ENCODE measurements around the gene COL4A3. TPM values are rescaled to one million over a fixed set of nuclear protein-coding genes. Genes with fewer than 3 reads are reported as not detected.
"Not testable (repeated sequence)": the region's sequence is repeated elsewhere in the genome, so short reads cannot be mapped to it uniquely, and the experiment has no call there.

COL4A3 gene
- total RNA-seq, 1 donor from 2014 or later, result 0.67 TPM

GRCh38 chr2:227154986-227155774, 9.2 kb upstream of the COL4A3 start:
- no peak for DNase-seq (ENCODE audit: low spot score)

- DNase-seq (ENCODE audit: low spot score), result no peak
Observed at GRCh38 chr2:227160164-227160563, 4.3 kb upstream of the COL4A3 start.

- DNase-seq (ENCODE audit: low spot score), result no peak
Observed at GRCh38 chr2:227161947-227162346, 2.5 kb upstream of the COL4A3 start.

GRCh38 chr2:227163485-227163997, 883 bp upstream of the COL4A3 start:
- DNase-seq (ENCODE audit: low spot score), result no peak

- no peak for DNase-seq (ENCODE audit: low spot score)
Observed at GRCh38 chr2:227164763-227165291, 403 bp downstream of the COL4A3 start.

GRCh38 chr2:227171779-227172178, 7.4 kb downstream of the COL4A3 start:
- not testable (repeated sequence) for DNase-seq (ENCODE audit: low spot score)

- DNase-seq (ENCODE audit: low spot score), result no peak
Observed at GRCh38 chr2:227177592-227178336, 13.3 kb downstream of the COL4A3 start.

GRCh38 chr2:227179988-227180685, 15.7 kb downstream of the COL4A3 start:
- DNase-seq (ENCODE audit: low spot score), result no peak

- no peak for DNase-seq (ENCODE audit: low spot score)
Observed at GRCh38 chr2:227180770-227181169, 16.3 kb downstream of the COL4A3 start.

GRCh38 chr2:227182765-227183164, 18.3 kb downstream of the COL4A3 start:
- no peak for DNase-seq (ENCODE audit: low spot score)

GRCh38 chr2:227183657-227184367, 19.4 kb downstream of the COL4A3 start:
- DNase-seq (ENCODE audit: low spot score), result no peak

- DNase-seq (ENCODE audit: low spot score), result no peak
Observed at GRCh38 chr2:227185615-227186232, 21.3 kb downstream of the COL4A3 start.

GRCh38 chr2:227186751-227187150, 22.3 kb downstream of the COL4A3 start:
- no peak for DNase-seq (ENCODE audit: low spot score)

- no peak for DNase-seq (ENCODE audit: low spot score)
Observed at GRCh38 chr2:227188292-227188691, 23.9 kb downstream of the COL4A3 start.

- DNase-seq (ENCODE audit: low spot score), result no peak
Observed at GRCh38 chr2:227191367-227191766, 26.9 kb downstream of the COL4A3 start.

GRCh38 chr2:227192491-227192890, 28.1 kb downstream of the COL4A3 start:
- DNase-seq (ENCODE audit: low spot score), result no peak

GRCh38 chr2:227194219-227194618, 29.8 kb downstream of the COL4A3 start:
- no peak for DNase-seq (ENCODE audit: low spot score)

GRCh38 chr2:227198866-227199265, 34.4 kb downstream of the COL4A3 start:
- DNase-seq (ENCODE audit: low spot score), result no peak

GRCh38 chr2:227201771-227202170, 37.3 kb downstream of the COL4A3 start:
- no peak for DNase-seq (ENCODE audit: low spot score)

- DNase-seq (ENCODE audit: low spot score), result no peak
Observed at GRCh38 chr2:227204452-227204851, 40.0 kb downstream of the COL4A3 start.
